HepG2 (cell line): ENCODE measurements around the gene MS4A15. TPM values are rescaled to one million over a fixed set of nuclear protein-coding genes. Genes with fewer than 3 reads are reported as not detected.
A peak's percentile ranks its signal among the peaks of the same experiment; 100 is the strongest.

Experiments
- ATAC-seq: fragments of 200-7000 bp; cut with Tn5 transposase; 3 replicates; pipeline ENCODE4 v1.9.1; 2020; ENCODE audit warnings: mild to moderate bottlenecking, moderate library complexity
- BruUV-seq: library from RNA; stranded (reverse); fragments of 400-500 nt; replicated peaks from 2 replicates; lab custom pipeline; 2021; lab: Mats Ljungman, UMichigan
- CTCF ChIA-PET: fragments of 300-600 bp; formaldehyde crosslinking; extraction: SDS; loops from one replicate; lab custom pipeline; 2021; ENCODE audit warnings: low total read pairs, inconsistent platforms, low intra/inter-chr PET ratio; lab: Yijun Ruan, JAX
- POLR2A ChIA-PET: fragments of 350-600 bp; sonication (Branson Sonifier 250); formaldehyde crosslinking; loops from one replicate; lab custom pipeline; 2020; ENCODE audit warnings: antibody characterized with exemption, inconsistent platforms; lab: Yijun Ruan, JAX
- DNase-seq: peaks from one replicate; pipeline ENCODE4 v3.0.0-alpha.2; 2015; ENCODE audit warnings: low spot score
- FAIRE-seq: peaks from 3 replicates; lab custom pipeline; 2011; peaks lifted over from hg19 to GRCh38; lab: Jason Lieb, UNC
- H2AFZ ChIP-seq: one replicate; pipeline ENCODE4 v1.6.1; 2011; ENCODE audit warnings: low read length, inconsistent platforms
- H3K27ac ChIP-seq: fragments of 300-600 bp; 3 replicates; pipeline ENCODE4 v1.8.0; 2011; ENCODE audit warnings: mixed run types, mild to moderate bottlenecking, mixed read lengths, low read length, inconsistent platforms; ENCODE audit not compliant: insufficient read depth; ENCODE audit errors: extremely low read length
- H3K27me3 ChIP-seq, 2 experiments: fragments of 200-600 bp in 1 of 2; 2 replicates in 1 of 2; 3 replicates in 1 of 2; pipeline versions ENCODE4 v1.6.0 to v1.8.0; 2011; ENCODE audit warnings: low read length in 2 of 2, mild to moderate bottlenecking in 2 of 2, moderate library complexity in 2 of 2, inconsistent platforms in 1 of 2; ENCODE audit not compliant: insufficient read depth in 2 of 2, control insufficient read depth in 1 of 2
- H3K36me3 ChIP-seq, 2 experiments: fragments of 200-600 bp in 1 of 2; replicated peaks in 1 of 2; 2 replicates in 1 of 2; 3 replicates in 1 of 2; pipeline versions ENCODE4 v1.5.1 to v1.8.0; 2011; ENCODE audit warnings: low read length in 2 of 2, inconsistent platforms in 1 of 2; ENCODE audit not compliant: insufficient read depth in 2 of 2, control insufficient read depth in 1 of 2
- H3K4me1 ChIP-seq: 2 replicates; pipeline ENCODE4 v1.5.1; 2012; ENCODE audit warnings: low read length, inconsistent platforms; ENCODE audit not compliant: insufficient read depth
- H3K4me2 ChIP-seq: 2 replicates; pipeline ENCODE4 v1.6.0; 2011; ENCODE audit warnings: low read depth, low read length, inconsistent platforms
- H3K4me3 ChIP-seq, 3 experiments: fragments of 200-600 bp in 1 of 3; sonication (generic), shearing (Covaris generic) in 1 of 3; replicated peaks in 1 of 3; 2 replicates each; pipeline ENCODE4 v1.5.1; 2011 to 2016; ENCODE audit warnings: low read length in 3 of 3, inconsistent platforms in 2 of 3, low read depth in 2 of 3, mild to moderate bottlenecking in 2 of 3, control low read depth in 1 of 3, mixed read lengths in 1 of 3; ENCODE audit not compliant: insufficient read depth in 1 of 3
- H3K79me2 ChIP-seq: one replicate; pipeline ENCODE4 v1.6.1; 2011; ENCODE audit warnings: low read length, inconsistent platforms; ENCODE audit not compliant: insufficient read depth
- H3K9ac ChIP-seq: 2 replicates; pipeline ENCODE4 v1.6.0; 2011; ENCODE audit warnings: mild to moderate bottlenecking, low read depth, low read length, inconsistent platforms; ENCODE audit not compliant: insufficient read depth
- H3K9me3 ChIP-seq: 2 replicates; pipeline ENCODE4 v1.5.1; 2012; ENCODE audit warnings: mild to moderate bottlenecking, low read length
- H4K20me1 ChIP-seq: 2 replicates; pipeline ENCODE4 v1.6.0; 2011; ENCODE audit warnings: inconsistent platforms, mild to moderate bottlenecking, low read length, moderate library complexity; ENCODE audit not compliant: insufficient read depth
- AKAP8 ChIP-seq: sonication (generic); formaldehyde crosslinking; IDR thresholded peaks from 2 replicates; pipeline ENCODE4 v1.5.1; 2020; ENCODE audit warnings: mild to moderate bottlenecking, missing genetic modification reagents
- IKZF4 ChIP-seq: sonication (generic); formaldehyde crosslinking; IDR thresholded peaks from 2 replicates; pipeline ENCODE4 v1.5.1; 2020; ENCODE audit warnings: borderline replicate concordance, mild to moderate bottlenecking, low read depth, missing genetic modification reagents; ENCODE audit errors: not compliant biosample characterization
- JARID2 ChIP-seq: sonication (generic); formaldehyde crosslinking; IDR thresholded peaks from 2 replicates; pipeline ENCODE4 v1.8.1; 2023; ENCODE audit warnings: missing genetic modification reagents, inconsistent platforms; ENCODE audit not compliant: insufficient replicate concordance
- MXI1 ChIP-seq: IDR thresholded peaks from 3 replicates; pipeline ENCODE4 v1.6.1; 2012; ENCODE audit warnings: low read depth, low read length, inconsistent platforms, borderline replicate concordance
- POLR2A ChIP-seq, 2 experiments: IDR thresholded peaks; 2 replicates each; pipeline ENCODE4 v1.6.1; 2011; ENCODE audit warnings: low read depth in 2 of 2, low read length in 2 of 2, mild to moderate bottlenecking in 1 of 2, moderate library complexity in 1 of 2; ENCODE audit not compliant: insufficient read depth in 1 of 2
- ZFAT ChIP-seq: sonication (generic); formaldehyde crosslinking; conservative IDR thresholded peaks from 2 replicates; pipeline ENCODE4 v1.8.1; 2023; ENCODE audit warnings: missing genetic modification reagents, inconsistent platforms
- ZFP36 ChIP-seq: fragments of 150-350 bp; IDR thresholded peaks from 2 replicates; pipeline ENCODE4 v1.6.1; 2018; ENCODE audit warnings: borderline replicate concordance, low read length, low read depth; ENCODE audit not compliant: partially characterized antibody
- ZFY ChIP-seq: sonication (generic); formaldehyde crosslinking; IDR thresholded peaks from 2 replicates; pipeline ENCODE4 v1.4.0; 2020; ENCODE audit warnings: missing genetic modification reagents
- WGBS: methylation state at CpG from one replicate; pipeline ENCODE4 v1.1.6; 2017; ENCODE audit warnings: low lambda C conversion rate; 5-methylcytosine and 5-hydroxymethylcytosine counted together
- in situ Hi-C: cut with HindIII; loops from 2 replicates; pipeline ENCODE4 v1.10.0; 2017; ENCODE audit warnings: low pct_unique_long_range_greater_than_20kb; ENCODE audit not compliant: extremely low pct_ligation_motif_present
- intact Hi-C: fragments of 100-400 bp; cut with micrococcal nuclease; formaldehyde crosslinking; loops from one replicate; pipeline ENCODE4 v1.10.0; 2022; ENCODE audit not compliant: unreplicated experiment
- polyA plus RNA-seq, 8 experiments: library from polyadenylated mRNA; depleted of rRNA in 3 of 8; stranded (reverse) in 7 of 8; unstranded in 1 of 8; fragments of >200 nt; fragmentation: Illumina TruSeq in 4 of 8; extraction: Trizol in 4 of 8; gene quantifications; 2 replicates each; pipeline versions ENCODE4 v1.2.1 to v1.2.3, GENCODE V29; 2011 to 2016; ENCODE audit warnings: low read depth in 4 of 8, missing spikeins in 1 of 8, mixed read lengths in 1 of 8; ENCODE audit not compliant: insufficient read depth in 1 of 8
- total RNA-seq, 5 experiments: library from RNA; depleted of rRNA; stranded (reverse); fragments of >200 nt; fragmentation: Illumina TruSeq; extraction: Trizol; gene quantifications; 2 replicates each; pipeline ENCODE4 v1.2.3, GENCODE V29; 2016; ENCODE audit warnings: low read depth in 1 of 5
- TF ChIP-seq, protein P1 (sequence below): sonication (generic); formaldehyde crosslinking; IDR thresholded peaks from 2 replicates; pipeline ENCODE4 v1.4.0; 2020; ENCODE audit warnings: mild to moderate bottlenecking, low read depth, missing genetic modification reagents

MS4A15 gene
- total and polyA plus RNA-seq, 2 of the 13 experiments (the other 11 are each of a cell fraction or from before 2014, with no cell fraction given), result not detected

DNA sequence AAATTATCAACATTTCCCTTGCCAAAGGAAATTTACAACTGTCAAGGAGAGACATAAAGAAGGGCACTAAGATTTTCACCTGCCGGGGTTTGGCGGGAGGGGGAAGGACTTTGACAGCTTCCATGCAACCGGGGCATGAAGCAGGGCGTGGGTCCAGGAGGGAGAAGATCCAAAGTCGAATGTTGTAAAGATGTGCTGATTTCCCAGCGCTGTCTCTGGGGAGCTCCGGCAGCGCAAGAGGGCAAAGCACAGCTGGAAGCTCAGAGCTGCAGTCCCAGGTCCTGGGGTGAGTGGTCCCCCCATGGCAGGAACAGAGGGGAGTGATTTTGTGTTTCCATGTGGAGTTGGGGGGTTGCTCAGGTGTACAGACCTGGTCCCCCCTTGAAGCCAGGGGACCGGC lies 28.5 kb downstream of the MS4A15 start, which contains the start of gene MS4A10:
Gene MS4A10, plus strand, starts transcription at position 198 of the 400 bp plus-strand sequence. CDS start 5,003 bp downstream, outside the sequence.
- no TSS peak for BruUV-seq
- no peak for TF ChIP-seq POLR2A (IDR thresholded peaks at IDR 0.05; ENCODE audit: insufficient read depth in 1 of 2, low read depth in 2 of 2, low read length in 2 of 2)
- TF ChIP-seq ZFY (CRISPR knock-in tag), result no peak
- TF ChIP-seq ZFAT (CRISPR knock-in tag), result no peak
- in situ Hi-C loops, result no loop called here
- intact Hi-C loops, result no loop called here
- FAIRE-seq (no peak), DNase-seq (no peak), ATAC-seq (peak; percentile 53)
- Histone ChIP-seq H3K4me2 (no peak within 1 kb of the TSS), H3K27me3 (peaks cover 0 to 2% of the 10 kb centered on the region in 2 experiments; a peak in 1 of 5 replicates), H3K4me1 (no peaks in the 10 kb centered on the region), H3K9me3 (no peaks in the 10 kb centered on the region), H3K9ac (no peak within 1 kb of the TSS), H4K20me1 (no peaks in the 10 kb centered on the region), H3K36me3 (no peaks in the 10 kb centered on the region), H2AFZ (no peak within 1 kb of the TSS), H3K79me2 (no peaks in the 10 kb centered on the region), H3K27ac (no peak within 1 kb of the TSS), H3K4me3 (no peak within 1 kb of the TSS)
- ChIA-PET CTCF (no interaction called here), POLR2A (no interaction called here)
- WGBS, result 20% methylated on average over 6 of the region's 9 CpGs

- 35% methylated on average over 6 of the region's 8 CpGs for WGBS
- intact Hi-C loops (no loop called here), in situ Hi-C loops (no loop called here)
- ChIA-PET CTCF (no interaction called here), POLR2A (no interaction called here)
- Histone ChIP-seq H3K9ac (no peak overlapping the region), H4K20me1 (no peaks in the 10 kb centered on the region), H3K79me2 (no peaks in the 10 kb centered on the region), H3K27me3 (peaks cover 0 to 2% of the 10 kb centered on the region in 2 experiments; a peak in 1 of 5 replicates), H3K4me1 (no peaks in the 10 kb centered on the region), H3K4me3 (no peak overlapping the region), H3K36me3 (no peaks in the 10 kb centered on the region), H2AFZ (no peak overlapping the region), H3K27ac (no peak overlapping the region), H3K4me2 (no peak overlapping the region), H3K9me3 (no peaks in the 10 kb centered on the region)
- no TSS peak for BruUV-seq
- DNase-seq (no peak), ATAC-seq (peak; percentile 18; the same call in 1 of the 3 replicates), FAIRE-seq (no peak)
- no peak for TF ChIP-seq IKZF4 (CRISPR knock-in tag)
- TF ChIP-seq JARID2 (CRISPR knock-in tag), result no peak
- TF ChIP-seq ZFP36, result no peak
- TF ChIP-seq, protein P1, sequence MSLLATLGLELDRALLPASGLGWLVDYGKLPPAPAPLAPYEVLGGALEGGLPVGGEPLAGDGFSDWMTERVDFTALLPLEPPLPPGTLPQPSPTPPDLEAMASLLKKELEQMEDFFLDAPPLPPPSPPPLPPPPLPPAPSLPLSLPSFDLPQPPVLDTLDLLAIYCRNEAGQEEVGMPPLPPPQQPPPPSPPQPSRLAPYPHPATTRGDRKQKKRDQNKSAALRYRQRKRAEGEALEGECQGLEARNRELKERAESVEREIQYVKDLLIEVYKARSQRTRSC (CRISPR knock-in tag), result no peak
- no peak for TF ChIP-seq AKAP8 (CRISPR knock-in tag)
- TF ChIP-seq MXI1, result no peak
Measured at GRCh38 chr11:60785806-60786361, 29.2 kb downstream of the MS4A15 start.
